OCI-LY7 (cell line): ENCODE results near the gene FBXO17.

Experiments
- CTCF ChIP-seq: fragments of 200-600 bp; sonication (generic); conservative IDR thresholded peaks from 2 replicates; pipeline ENCODE4 v1.5.1; 2014; ENCODE audit warnings: mild to moderate bottlenecking, antibody characterized with exemption, low read length, moderate library complexity, mixed read lengths
- EZH2phosphoT487 ChIP-seq: fragments of 200-600 bp; sonication (generic); IDR thresholded peaks from 2 replicates; pipeline ENCODE4 v1.6.1; 2018; ENCODE audit warnings: low read depth, borderline replicate concordance, mild to moderate bottlenecking, mixed run types, antibody characterized with exemption, low read length, moderate library complexity, mixed read lengths

DNA sequence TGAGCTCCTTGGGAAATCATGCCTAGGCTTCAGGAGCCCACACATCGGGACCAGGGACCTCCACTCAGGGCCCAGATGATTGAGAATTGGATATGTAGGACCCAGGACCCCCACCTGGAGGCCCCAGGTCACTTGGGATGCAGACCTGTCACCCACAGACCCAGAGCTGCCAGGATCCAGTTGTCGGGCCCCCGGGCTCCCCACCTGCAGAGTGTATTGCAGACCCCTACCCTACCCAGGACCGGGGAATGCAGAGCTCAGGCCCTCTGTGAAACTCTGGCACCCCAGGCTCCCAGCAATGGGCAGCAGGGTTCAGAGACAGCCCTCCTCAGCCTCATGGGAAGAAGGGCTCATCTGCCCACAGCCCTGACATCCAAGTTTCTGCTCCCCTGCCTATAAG, 69.9 kb downstream of the FBXO17 start:
- TF ChIP-seq CTCF (no peak), EZH2phosphoT487 (no peak)
